Hematopoietic multipotent progenitor cell (in vitro differentiated cells): ENCODE results near the gene IL17RA. TPM values are rescaled to one million over a fixed set of nuclear protein-coding genes. Genes with fewer than 3 reads are reported as not detected.
A peak's percentile ranks its signal among the peaks of the same experiment; 100 is the strongest.
"Not testable (repeated sequence)": the region's sequence is repeated elsewhere in the genome, so short reads cannot be mapped to it uniquely, and the experiment has no call there.

ENCODE experiments used
- DNase-seq, 3 donors: peaks; one replicate each; pipeline ENCODE4 v3.0.0-alpha.2; 2011 to 2015; ENCODE audit warnings: low read depth in 2 of 3, low spot score in 2 of 3
- total RNA-seq: library from RNA; depleted of rRNA; stranded (reverse); fragments of >200 nt; gene quantifications from one replicate; pipeline ENCODE4 v1.2.3, GENCODE V29; 2012

The IL17RA gene
- 8.1 TPM for total RNA-seq

GRCh38 chr22:17084554-17085276 lies at the start of gene IL17RA:
TSS of gene IL17RA (plus strand) at chr22:17085000. CDS start at chr22:17085092, 92 bp downstream.
- DNase-seq = peak; percentile 72 to 89 (median 88)

- no peak for DNase-seq
Observed at GRCh38 chr22:17035246-17035645, 49.6 kb upstream of the IL17RA start.

- DNase-seq = not testable (repeated sequence)
Observed at GRCh38 chr22:17035976-17036841, 48.6 kb upstream of the IL17RA start.

GRCh38 chr22:17036842-17037711 lies 47.7 kb upstream of the IL17RA start:
- not testable (repeated sequence) for DNase-seq

DNA sequence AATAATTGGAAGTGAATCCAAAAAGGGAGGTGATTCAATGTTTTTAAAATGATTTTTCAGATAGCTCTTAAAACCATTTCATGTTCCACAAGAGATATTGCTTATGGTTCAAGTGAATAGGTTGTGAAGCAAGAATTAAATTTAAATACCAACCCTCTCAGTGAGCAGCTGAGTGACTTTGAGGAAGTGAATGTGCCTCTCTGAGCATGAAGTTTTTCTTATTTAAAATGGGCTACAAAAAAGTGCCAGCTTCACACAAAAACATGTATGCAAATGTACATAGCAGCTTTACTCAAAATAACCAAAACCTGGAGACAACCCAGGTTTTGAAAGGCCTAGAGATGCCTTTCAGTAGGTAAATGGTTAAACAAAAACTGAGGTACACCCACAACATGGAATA lies 41.3 kb upstream of the IL17RA start:
- DNase-seq = no peak

- no peak for DNase-seq
Observed at GRCh38 chr22:17046566-17047348, 38.0 kb upstream of the IL17RA start.

- DNase-seq = no peak
Observed at GRCh38 chr22:17047656-17048055, 37.1 kb upstream of the IL17RA start.

DNA sequence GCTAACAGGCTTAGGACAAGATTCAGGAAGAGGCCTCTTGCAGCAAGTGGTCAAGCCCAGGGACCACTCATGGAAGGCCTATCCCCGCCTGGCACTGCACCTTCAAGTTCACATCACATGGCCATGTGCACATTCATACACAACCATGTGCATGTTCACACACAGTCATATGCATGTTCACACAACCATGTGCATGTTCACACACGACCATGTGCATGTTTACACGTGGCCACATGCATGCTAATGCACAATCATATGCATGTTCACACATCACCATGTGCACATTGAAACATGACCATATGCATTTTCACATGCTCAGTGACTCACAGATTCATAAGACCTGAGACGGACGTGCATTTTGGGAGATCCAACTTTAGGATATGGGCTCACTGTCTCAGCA lies 28.7 kb upstream of the IL17RA start:
- no peak for DNase-seq

DNA sequence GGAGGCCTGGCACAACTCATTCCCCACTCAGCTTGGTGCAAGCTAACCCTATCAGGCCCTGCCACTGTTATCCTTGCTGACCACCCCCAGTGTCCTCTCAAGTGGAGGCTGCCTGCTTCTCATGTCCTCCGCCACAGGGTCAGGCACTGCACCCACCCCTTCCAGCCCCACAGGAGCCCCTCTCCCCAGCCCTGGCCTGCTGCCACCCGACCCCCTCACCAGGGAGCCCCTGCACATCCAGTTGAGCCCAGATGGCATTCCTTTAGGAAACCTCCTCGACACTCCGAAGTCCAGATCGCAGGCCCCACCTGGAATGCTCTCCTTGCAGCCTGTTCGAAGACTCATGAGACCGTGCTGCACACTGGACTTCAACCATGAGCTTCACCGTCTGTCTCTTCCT lies 28.0 kb upstream of the IL17RA start:
- no peak for DNase-seq

- peak; percentile 25 to 59 (median 35) for DNase-seq
Observed at GRCh38 chr22:17057959-17058814, 26.6 kb upstream of the IL17RA start.

GRCh38 chr22:17060126-17060525 lies 24.7 kb upstream of the IL17RA start:
- DNase-seq = no peak

DNA sequence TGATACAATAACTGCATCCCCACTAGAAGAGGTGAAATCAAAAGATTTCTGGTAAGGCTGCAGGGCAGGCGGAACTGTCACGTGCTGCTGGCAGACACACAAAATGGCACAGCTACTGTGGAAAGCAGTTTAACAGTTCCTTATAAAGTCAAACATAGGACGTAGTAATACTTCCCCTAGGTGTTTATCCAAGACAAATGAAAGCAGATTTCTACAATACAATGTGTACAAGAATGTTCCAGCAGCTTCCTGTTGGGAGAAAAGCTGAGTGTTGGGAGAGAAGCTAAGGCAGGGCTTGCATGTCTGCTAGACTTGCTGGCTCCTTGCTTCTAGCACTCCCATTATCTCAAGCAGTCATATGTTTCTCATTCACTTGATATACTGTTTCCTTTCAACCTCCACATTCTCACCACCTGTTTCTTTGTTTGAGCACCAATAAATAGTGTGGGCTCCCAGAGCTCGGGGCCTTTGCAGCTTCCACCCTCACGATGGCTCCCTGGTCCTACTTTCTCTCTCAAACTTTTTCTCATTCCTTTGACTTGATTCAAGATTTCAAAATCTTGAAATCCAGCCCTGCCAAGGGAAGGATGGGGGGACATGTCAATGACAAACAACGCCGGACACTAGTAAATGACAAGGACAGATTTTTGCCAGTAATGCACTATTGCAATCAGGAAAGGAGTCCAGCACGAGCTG lies 21.2 kb upstream of the IL17RA start:
- peak in 2 of 3 donors; percentile 24 to 42 for DNase-seq

DNA sequence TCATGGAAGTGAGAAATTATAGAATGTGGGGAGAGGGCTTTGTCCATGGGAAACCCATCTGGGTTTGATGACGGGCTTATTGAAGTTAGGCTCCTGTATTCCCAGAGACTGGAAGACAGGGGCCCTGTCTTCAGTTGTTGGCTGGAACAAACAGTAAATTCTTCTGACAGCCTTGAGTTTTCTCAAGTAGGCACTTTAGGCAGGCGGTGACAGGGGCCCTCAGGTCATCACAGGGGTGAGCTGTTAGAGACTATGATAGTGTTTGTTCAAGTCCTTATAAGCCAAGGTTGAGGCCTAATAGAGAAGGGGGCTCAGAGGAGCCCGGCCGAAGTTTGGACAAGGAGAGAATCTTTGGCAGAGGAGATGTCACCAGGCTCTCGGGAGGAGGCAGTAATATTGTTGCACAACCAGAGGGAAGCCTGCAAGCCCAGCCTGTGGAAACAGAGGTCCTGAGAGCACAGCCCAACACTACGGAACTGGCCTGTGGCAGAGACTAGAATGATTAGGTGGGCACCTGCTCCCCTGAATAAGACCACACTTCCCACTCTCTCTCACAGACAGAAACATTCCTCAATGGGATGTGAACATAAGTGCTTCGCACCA lies 20.2 kb upstream of the IL17RA start:
- no peak for DNase-seq

GRCh38 chr22:17065433-17065832 lies 19.4 kb upstream of the IL17RA start:
- DNase-seq = no peak

DNA sequence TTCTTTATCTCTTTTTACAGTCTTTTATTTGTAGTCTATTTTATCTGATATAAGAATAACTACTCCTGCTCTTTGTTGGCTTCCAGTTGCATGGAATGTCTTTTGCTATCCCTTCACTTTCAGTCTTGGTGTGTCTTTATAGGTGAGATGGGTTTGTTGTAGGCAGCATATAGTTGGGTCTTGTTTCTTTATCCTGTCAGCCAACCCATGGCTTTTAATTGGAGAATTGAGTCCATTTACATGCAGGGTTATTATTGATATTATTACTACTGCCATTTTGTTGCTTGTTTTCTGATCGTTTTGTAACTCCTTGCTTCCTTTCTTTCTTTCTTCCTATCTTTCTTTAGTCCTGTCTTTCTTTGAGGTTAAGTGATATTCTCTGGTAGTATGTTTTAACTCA lies 11.9 kb upstream of the IL17RA start:
- no peak for DNase-seq

DNA sequence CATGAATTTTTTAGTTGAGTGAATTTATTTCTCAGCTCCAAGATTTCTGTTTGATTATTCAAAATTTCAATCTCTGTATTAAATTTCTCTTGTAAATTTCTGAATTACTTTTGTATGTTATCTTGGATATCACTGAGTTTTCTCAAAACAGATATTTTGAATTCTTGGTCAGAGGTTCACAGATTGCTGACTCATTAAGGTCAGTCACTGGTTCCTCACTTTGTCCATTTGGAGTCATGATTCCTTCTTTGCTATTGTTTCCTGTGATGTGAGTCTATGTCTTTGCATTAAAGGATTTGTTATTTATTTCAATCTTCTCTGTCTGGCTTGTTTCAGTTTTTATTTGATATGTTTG lies 10.2 kb upstream of the IL17RA start:
- no peak for DNase-seq

- no peak for DNase-seq
Observed at GRCh38 chr22:17077255-17077654, 7.5 kb upstream of the IL17RA start.

- DNase-seq = no peak
Observed at GRCh38 chr22:17079572-17079971, 5.2 kb upstream of the IL17RA start.
